ENCODE results near the gene CDC73.

The CDC73 gene

GRCh38 chr1:193121616-193122593 lies at the start of gene CDC73:
Gene CDC73 (plus strand): TSS chr1:193122031. CDS start chr1:193122201, 170 bp downstream.
- peak; percentile 98 for DNase-seq (ENCODE audit: low read depth in 2 of 2)

- no peak for DNase-seq (ENCODE audit: low read depth in 2 of 2)
These were observed 43.8 kb upstream of the CDC73 start for GRCh38 chr1:193077991-193078390.

- DNase-seq (ENCODE audit: low read depth in 2 of 2), result no peak
These were observed 42.6 kb upstream of the CDC73 start for GRCh38 chr1:193079187-193079586.

- no peak for DNase-seq (ENCODE audit: low read depth in 2 of 2)
These were observed 38.3 kb upstream of the CDC73 start for GRCh38 chr1:193083365-193084088.

GRCh38 chr1:193085263-193085662 lies 36.6 kb upstream of the CDC73 start:
- DNase-seq (ENCODE audit: low read depth in 2 of 2), result no peak

GRCh38 chr1:193086342-193086741 lies 35.5 kb upstream of the CDC73 start:
- DNase-seq (ENCODE audit: low read depth in 2 of 2), result no peak

GRCh38 chr1:193087893-193088292 lies 33.9 kb upstream of the CDC73 start:
- DNase-seq (ENCODE audit: low read depth in 2 of 2), result no peak

- no peak for DNase-seq (ENCODE audit: low read depth in 2 of 2)
These were observed 31.0 kb upstream of the CDC73 start for GRCh38 chr1:193090865-193091264.

GRCh38 chr1:193094112-193094511 lies 27.7 kb upstream of the CDC73 start:
- no peak for DNase-seq (ENCODE audit: low read depth in 2 of 2)

GRCh38 chr1:193102662-193103061 lies 19.2 kb upstream of the CDC73 start:
- DNase-seq (ENCODE audit: low read depth in 2 of 2), result no peak

- DNase-seq (ENCODE audit: low read depth in 2 of 2), result no peak
These were observed 17.9 kb upstream of the CDC73 start for GRCh38 chr1:193103759-193104501.

- no peak for DNase-seq (ENCODE audit: low read depth in 2 of 2)
These were observed 17.3 kb upstream of the CDC73 start for GRCh38 chr1:193104502-193104906.

GRCh38 chr1:193104907-193105820 lies 16.7 kb upstream of the CDC73 start, which contains the start of gene GLRX2:
Gene GLRX2 (minus strand): TSS chr1:193105414. CDS start chr1:193105382, 32 bp downstream.
- peak; percentile 55 to 62 for DNase-seq (ENCODE audit: low read depth in 2 of 2)

- DNase-seq (ENCODE audit: low read depth in 2 of 2), result no peak
These were observed 16.0 kb upstream of the CDC73 start for GRCh38 chr1:193105821-193106177.

- no peak for DNase-seq (ENCODE audit: low read depth in 2 of 2)
These were observed 13.4 kb upstream of the CDC73 start for GRCh38 chr1:193108471-193108870.

GRCh38 chr1:193109619-193110018 lies 12.2 kb upstream of the CDC73 start:
- DNase-seq (ENCODE audit: low read depth in 2 of 2), result no peak

GRCh38 chr1:193110246-193110645 lies 11.6 kb upstream of the CDC73 start:
- DNase-seq (ENCODE audit: low read depth in 2 of 2), result no peak

- no peak for DNase-seq (ENCODE audit: low read depth in 2 of 2)
These were observed 11.0 kb upstream of the CDC73 start for GRCh38 chr1:193110864-193111263.

GRCh38 chr1:193111641-193112090 lies 10.2 kb upstream of the CDC73 start:
- no peak for DNase-seq (ENCODE audit: low read depth in 2 of 2)

GRCh38 chr1:193113258-193113991 lies 8.4 kb upstream of the CDC73 start:
- no peak for DNase-seq (ENCODE audit: low read depth in 2 of 2)
